Camera-type eye (tissue), 1 donor: ENCODE measurements around the gene TIMM23B. TPM values are rescaled to one million over a fixed set of nuclear protein-coding genes. Genes with fewer than 3 reads are reported as not detected.

Experiments used
- total RNA-seq: library from RNA; depleted of rRNA; stranded (reverse); fragments of >200 nt; gene quantifications from one replicate; pipeline ENCODE4 v1.2.3, GENCODE V29; 2014

The TIMM23B gene, protein sequence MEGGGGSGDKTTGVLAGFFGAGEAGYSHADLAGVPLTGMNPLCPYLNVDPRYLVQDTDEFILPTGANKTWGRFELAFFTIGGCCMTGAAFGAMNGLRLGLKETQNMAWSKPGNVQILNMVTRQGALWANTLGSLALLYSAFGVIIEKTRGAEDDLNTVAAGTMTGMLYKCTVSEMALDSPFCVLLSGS
- 27.1 TPM for total RNA-seq

DNA sequence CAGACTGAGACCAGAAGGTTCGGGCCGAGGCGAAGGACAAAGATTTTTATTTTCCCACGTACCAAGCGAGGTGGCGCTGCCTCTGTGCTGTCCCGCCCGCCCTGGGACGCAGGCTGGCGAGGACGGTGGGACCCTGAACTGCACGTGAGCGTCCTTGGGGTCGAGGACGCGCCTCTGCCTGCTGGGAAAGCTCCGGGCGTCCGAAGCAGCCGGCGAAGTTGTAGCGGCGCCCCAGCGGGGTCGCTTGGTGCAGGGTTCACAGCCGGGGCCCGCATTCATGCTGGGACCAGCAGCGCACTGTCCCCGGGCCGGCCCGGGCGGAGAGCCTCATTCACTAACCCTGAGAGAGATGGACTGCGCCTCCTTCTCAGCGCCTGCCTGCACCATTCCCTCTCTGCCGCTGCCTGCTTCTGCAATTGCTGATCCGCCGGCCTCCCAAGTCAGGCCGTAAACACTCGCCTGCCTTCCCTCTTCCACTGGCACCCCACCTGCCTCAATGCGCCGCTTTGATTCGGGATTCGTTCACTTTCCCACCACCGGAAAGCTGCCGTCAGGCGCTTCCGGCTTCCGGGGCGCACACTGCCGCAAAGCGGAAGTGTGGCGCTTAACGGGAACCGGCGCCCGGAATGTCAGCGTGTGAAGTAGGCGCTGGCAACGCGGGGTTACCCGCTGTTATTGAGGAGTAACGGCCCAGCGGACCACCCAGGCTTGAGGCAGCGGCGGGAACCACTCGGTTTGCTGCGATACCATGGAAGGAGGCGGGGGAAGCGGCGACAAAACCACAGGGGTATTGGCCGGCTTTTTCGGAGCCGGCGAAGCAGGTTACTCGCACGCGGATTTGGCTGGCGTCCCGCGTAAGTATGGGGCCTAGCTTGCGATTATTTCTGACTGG is at the start of gene TIMM23B, which contains the start of gene PARG:
Gene TIMM23B, plus strand, starts transcription at position 607 of the 892 bp plus-strand sequence. Its CDS starts 142 bp downstream, at position 749.
Gene PARG, minus strand, starts transcription at position 581 of the 892 bp plus-strand sequence. Its CDS starts 302 bp downstream, at position 279.

DNA sequence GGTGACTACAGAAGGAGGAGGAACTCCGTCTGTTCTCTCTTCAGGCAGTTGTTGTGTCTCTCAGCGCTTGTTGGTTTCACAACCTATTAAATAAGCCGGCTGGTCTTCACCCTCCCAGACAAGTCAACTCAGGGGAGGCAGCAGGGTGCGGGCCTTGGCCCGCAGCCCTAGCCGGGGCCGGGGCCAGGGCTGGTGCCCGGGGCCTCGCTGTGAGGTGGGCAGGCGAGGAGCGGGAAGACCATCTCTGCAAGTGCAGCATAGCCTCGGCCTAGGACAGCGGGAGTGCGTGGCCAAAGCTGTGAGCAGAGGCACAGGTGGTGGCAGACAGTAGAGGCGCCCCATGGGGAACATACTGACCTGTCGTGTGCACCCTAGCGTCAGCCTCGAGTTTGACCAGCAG is 46.5 kb downstream of the TIMM23B start, which contains the start of gene AGAP6:
Gene AGAP6, plus strand, starts transcription at position 31 of the 400 bp plus-strand sequence. Its CDS starts 310 bp downstream, at position 341.

Other genes starting within 250 kb of the TIMM23B start
- gene OGDHL, start 179.7 kb upstream of the TIMM23B start, total RNA-seq: 15.8 TPM
- gene PARG, start within 50 bp of the TIMM23B start, total RNA-seq: 91.0 TPM
- gene AGAP6, start 46.4 kb downstream of the TIMM23B start, total RNA-seq: 8.5 TPM
- gene WASHC2A, start 125.9 kb downstream of the TIMM23B start, total RNA-seq: 41.3 TPM